ENCODE measurements around the gene SYTL2. TPM values are rescaled to one million over a fixed set of nuclear protein-coding genes. Genes with fewer than 3 reads are reported as not detected.

Gene SYTL2
- total RNA-seq, 1 donor from 2014 or later: 25.1 TPM

GRCh38 chr11:85835263-85835662, 24.3 kb upstream of the SYTL2 start:
- H3K27ac Mint-ChIP-seq (ENCODE audit: unreplicated experiment): no peak overlapping the region
- H3K36me3 Mint-ChIP-seq (ENCODE audit: low read depth): peaks cover 4% of the 10 kb centered on the region
- H3K27me3 Mint-ChIP-seq (ENCODE audit: low read depth): no peaks in the 10 kb centered on the region
- no peak for TF ChIP-seq CTCF (IDR thresholded peaks at IDR 0.05)
- H3K9me3 Mint-ChIP-seq (ENCODE audit: low read depth): peaks cover 15% of the 10 kb centered on the region
- H3K4me1 Mint-ChIP-seq (ENCODE audit: low read depth): no peaks in the 10 kb centered on the region
- no peak overlapping the region for H3K4me3 Mint-ChIP-seq (ENCODE audit: unreplicated experiment)
- no peak for DNase-seq (ENCODE audit: low spot score)

GRCh38 chr11:85831050-85831449, 20.1 kb upstream of the SYTL2 start:
- peaks cover 2% of the 10 kb centered on the region for H3K36me3 Mint-ChIP-seq (ENCODE audit: low read depth)
- H3K4me1 Mint-ChIP-seq (ENCODE audit: low read depth): peaks cover 23% of the 10 kb centered on the region
- H3K27ac Mint-ChIP-seq (ENCODE audit: unreplicated experiment): no peak overlapping the region
- no peak overlapping the region for H3K4me3 Mint-ChIP-seq (ENCODE audit: unreplicated experiment)
- no peak for TF ChIP-seq CTCF (IDR thresholded peaks at IDR 0.05)
- H3K9me3 Mint-ChIP-seq (ENCODE audit: low read depth): peaks cover 9% of the 10 kb centered on the region
- no peaks in the 10 kb centered on the region for H3K27me3 Mint-ChIP-seq (ENCODE audit: low read depth)
- no peak for DNase-seq (ENCODE audit: low spot score)

- no peak for DNase-seq (ENCODE audit: low spot score)
- H3K36me3 Mint-ChIP-seq (ENCODE audit: low read depth): no peaks in the 10 kb centered on the region
- H3K4me1 Mint-ChIP-seq (ENCODE audit: low read depth): peaks cover 30% of the 10 kb centered on the region
- no peak overlapping the region for H3K27ac Mint-ChIP-seq (ENCODE audit: unreplicated experiment)
- H3K27me3 Mint-ChIP-seq (ENCODE audit: low read depth): no peaks in the 10 kb centered on the region
- TF ChIP-seq CTCF (IDR thresholded peaks at IDR 0.05): no peak
- H3K9me3 Mint-ChIP-seq (ENCODE audit: low read depth): no peaks in the 10 kb centered on the region
- no peak overlapping the region for H3K4me3 Mint-ChIP-seq (ENCODE audit: unreplicated experiment)
Measured at GRCh38 chr11:85829172-85829571, 18.2 kb upstream of the SYTL2 start.

- peak overlapping the region; percentile 87 for H3K27ac Mint-ChIP-seq (ENCODE audit: unreplicated experiment)
- DNase-seq (ENCODE audit: low spot score): no peak
- peaks cover 35% of the 10 kb centered on the region for H3K4me1 Mint-ChIP-seq (ENCODE audit: low read depth)
- no peak for TF ChIP-seq CTCF (IDR thresholded peaks at IDR 0.05)
- no peaks in the 10 kb centered on the region for H3K27me3 Mint-ChIP-seq (ENCODE audit: low read depth)
- H3K36me3 Mint-ChIP-seq (ENCODE audit: low read depth): no peaks in the 10 kb centered on the region
- H3K4me3 Mint-ChIP-seq (ENCODE audit: unreplicated experiment): no peak overlapping the region
- H3K9me3 Mint-ChIP-seq (ENCODE audit: low read depth): no peaks in the 10 kb centered on the region
Measured at GRCh38 chr11:85828640-85828978, 17.7 kb upstream of the SYTL2 start.

GRCh38 chr11:85827748-85828639, 17.1 kb upstream of the SYTL2 start:
- no peak for TF ChIP-seq CTCF (IDR thresholded peaks at IDR 0.05)
- Mint-ChIP-seq H3K4me3 (ENCODE audit: unreplicated experiment) (no peak overlapping the region), H3K27me3 (ENCODE audit: low read depth) (no peaks in the 10 kb centered on the region), H3K27ac (ENCODE audit: unreplicated experiment) (peak overlapping the region; percentile 87), H3K36me3 (ENCODE audit: low read depth) (no peaks in the 10 kb centered on the region), H3K4me1 (ENCODE audit: low read depth) (peaks cover 36% of the 10 kb centered on the region), H3K9me3 (ENCODE audit: low read depth) (no peaks in the 10 kb centered on the region)
- no peak for DNase-seq (ENCODE audit: low spot score)
